K562 (cell line): ENCODE measurements around the gene APPL2. TPM values are rescaled to one million over a fixed set of nuclear protein-coding genes. Genes with fewer than 3 reads are reported as not detected.

Experiments used
- ATAC-seq: fragments of 200-7000 bp; cut with Tn5 transposase; 3 replicates; pipeline ENCODE4 v1.9.1; 2020; ENCODE audit warnings: moderate library complexity
- BruUV-seq: library from RNA; stranded (reverse); fragments of 400-500 nt; replicated peaks from 2 replicates; lab custom pipeline; 2021; lab: Mats Ljungman, UMichigan
- CTCF ChIA-PET: fragments of 300-600 bp; formaldehyde crosslinking; extraction: SDS; loops from one replicate; lab custom pipeline; 2021; ENCODE audit warnings: low intra/inter-chr PET ratio; lab: Yijun Ruan, JAX
- POLR2A ChIA-PET: fragments of 300-600, 350-650 bp; sonication (Branson Sonifier 250); formaldehyde crosslinking; extraction: SDS; loops from one replicate; lab custom pipeline; 2021; ENCODE audit warnings: antibody characterized with exemption, inconsistent platforms; lab: Yijun Ruan, JAX
- DNase-seq, 4 experiments: peaks; one replicate each; pipeline versions ENCODE4 v3.0.0 to v3.0.0-alpha.2; 2011 to 2018; ENCODE audit warnings: low spot score in 3 of 4, mixed read lengths in 3 of 4; ENCODE audit errors: extremely low read depth in 1 of 4
- FAIRE-seq: peaks from 2 replicates; lab custom pipeline; 2011; peaks lifted over from hg19 to GRCh38; lab: Jason Lieb, UNC
- H2AFZ ChIP-seq: 2 replicates; pipeline ENCODE4 v1.6.0; 2011; ENCODE audit warnings: low read depth, low read length, control low read depth, inconsistent platforms
- H3K27ac ChIP-seq: fragments of 200-600 bp; 3 replicates; pipeline ENCODE4 v1.8.0; 2011; ENCODE audit warnings: low read depth, mild to moderate bottlenecking, control low read depth, inconsistent platforms, low read length, moderate library complexity, mixed read lengths; ENCODE audit errors: extremely low read depth
- H3K27me3 ChIP-seq, 2 experiments: fragments of 300-600 bp in 1 of 2; 2 replicates in 1 of 2; 3 replicates in 1 of 2; pipeline versions ENCODE4 v1.6.0 to v1.8.0; 2011; ENCODE audit warnings: inconsistent platforms in 2 of 2, low read length in 2 of 2, mild to moderate bottlenecking in 1 of 2, mixed read lengths in 1 of 2, moderate library complexity in 1 of 2; ENCODE audit not compliant: control insufficient read depth in 2 of 2, insufficient read depth in 2 of 2
- H3K36me3 ChIP-seq: fragments of 300-600 bp; 3 replicates; pipeline ENCODE4 v1.8.0; 2011; ENCODE audit warnings: mild to moderate bottlenecking, low read length, inconsistent platforms; ENCODE audit not compliant: control insufficient read depth, insufficient read depth
- H3K4me1 ChIP-seq, 2 experiments: fragments of 200-600 bp in 1 of 2; replicated peaks in 1 of 2; 2 replicates in 1 of 2; 3 replicates in 1 of 2; pipeline versions ENCODE4 v1.5.1 to v1.8.0; 2011; ENCODE audit warnings: inconsistent platforms in 2 of 2, low read length in 2 of 2, mild to moderate bottlenecking in 1 of 2, mixed read lengths in 1 of 2, moderate library complexity in 1 of 2; ENCODE audit not compliant: control insufficient read depth in 2 of 2, insufficient read depth in 2 of 2
- H3K4me2 ChIP-seq: 2 replicates; pipeline ENCODE4 v1.6.1; 2011; ENCODE audit warnings: low read length, control low read depth, inconsistent platforms, mixed read lengths; ENCODE audit not compliant: insufficient read depth
- H3K4me3 ChIP-seq: fragments of 200-600 bp; sonication (generic), shearing (Covaris generic); 2 replicates; pipeline ENCODE4 v1.5.1; 2016; ENCODE audit warnings: control low read depth, inconsistent platforms
- H3K79me2 ChIP-seq: fragments of 200-600 bp; 3 replicates; pipeline ENCODE4 v1.8.0; 2011; ENCODE audit warnings: low read length, inconsistent platforms; ENCODE audit not compliant: control insufficient read depth, insufficient read depth
- H3K9ac ChIP-seq, 2 experiments: 2 replicates each; pipeline versions ENCODE4 v1.6.0 to v1.6.1; 2011; ENCODE audit warnings: low read depth in 2 of 2, low read length in 2 of 2, control low read depth in 1 of 2, inconsistent platforms in 1 of 2, mild to moderate bottlenecking in 1 of 2, mixed read lengths in 1 of 2; ENCODE audit not compliant: insufficient read depth in 1 of 2
- H3K9me1 ChIP-seq: one replicate; pipeline ENCODE4 v1.6.0; 2011; ENCODE audit warnings: inconsistent platforms, mild to moderate bottlenecking, low read length, moderate library complexity; ENCODE audit not compliant: control insufficient read depth, insufficient read depth
- H3K9me3 ChIP-seq: replicated peaks from 2 replicates; pipeline ENCODE4 v1.5.1; 2011; ENCODE audit warnings: low read depth, low read length, inconsistent platforms; ENCODE audit not compliant: control insufficient read depth, insufficient read depth
- H4K20me1 ChIP-seq: replicated peaks from 2 replicates; pipeline ENCODE4 v1.6.1; 2011; ENCODE audit warnings: low read length, inconsistent platforms, mixed read lengths; ENCODE audit not compliant: control insufficient read depth, insufficient read depth
- BCOR ChIP-seq: fragments of 450-650 bp; IDR thresholded peaks from 2 replicates; pipeline ENCODE4 v1.6.1; 2016
- CHD4 ChIP-seq: fragments of 200-600 bp; sonication (generic); IDR thresholded peaks from 3 replicates; pipeline ENCODE4 v1.6.1; 2012; ENCODE audit warnings: low read depth, mild to moderate bottlenecking, mixed read lengths, low read length, inconsistent platforms; ENCODE audit not compliant: insufficient read depth, insufficient replicate concordance, poor library complexity, severe bottlenecking
- DACH1 ChIP-seq: fragments of 450-650 bp; IDR thresholded peaks from 2 replicates; pipeline ENCODE4 v1.6.1; 2018; ENCODE audit not compliant: partially characterized antibody
- DDX20 ChIP-seq: fragments of 450-650 bp; IDR thresholded peaks from 2 replicates; pipeline ENCODE4 v1.6.1; 2016; ENCODE audit warnings: missing genetic modification characterization, low read depth, mild to moderate bottlenecking, missing compliant biosample characterization, moderate library complexity
- GTF2F1 ChIP-seq: IDR thresholded peaks from 2 replicates; pipeline ENCODE4 v1.6.1; 2011; ENCODE audit warnings: low read depth, low read length, improper control_type of control experiment
- MAZ ChIP-seq, 2 experiments: fragments of 450-650 bp in 1 of 2; sonication (generic) in 1 of 2; formaldehyde crosslinking; IDR thresholded peaks in 1 of 2; conservative IDR thresholded peaks in 1 of 2; 2 replicates each; pipeline versions ENCODE4 v1.4.0 to v1.5.0; 2020; ENCODE audit warnings: mild to moderate bottlenecking in 1 of 2, missing genetic modification reagents in 1 of 2
- TCF7L2 ChIP-seq: fragments of 150-350 bp; IDR thresholded peaks from 2 replicates; pipeline ENCODE4 v1.6.1; 2016; ENCODE audit warnings: low read depth, mild to moderate bottlenecking, low read length, moderate library complexity
- TOE1 ChIP-seq, 2 experiments: fragments of 450-650 bp in 1 of 2; sonication (generic) in 1 of 2; formaldehyde crosslinking in 1 of 2; IDR thresholded peaks; 2 replicates each; pipeline versions ENCODE4 v1.7.1 to v1.8.0; 2016 to 2022; ENCODE audit warnings: borderline replicate concordance in 2 of 2, mild to moderate bottlenecking in 2 of 2, antibody characterized with exemption in 1 of 2, inconsistent platforms in 1 of 2, low read depth in 1 of 2, missing genetic modification reagents in 1 of 2, moderate library complexity in 1 of 2
- ZC3H11A ChIP-seq: IDR thresholded peaks from 2 replicates; pipeline ENCODE4 v1.6.1; 2012; ENCODE audit warnings: low read depth, low read length, improper control_type of control experiment
- ZKSCAN3 ChIP-seq: fragments of 250-450 bp; sonication (Bioruptor Pico); IDR thresholded peaks from 2 replicates; pipeline ENCODE4 v1.4.0; 2020
- ZNF133 ChIP-seq: fragments of 250-450 bp; sonication (Bioruptor Pico); IDR thresholded peaks from 2 replicates; pipeline ENCODE4 v1.4.0; 2020; ENCODE audit warnings: mild to moderate bottlenecking
- ZNF75A ChIP-seq: fragments of 450-650 bp; formaldehyde crosslinking; IDR thresholded peaks from 2 replicates; pipeline ENCODE4 v1.4.0; 2020; ENCODE audit warnings: mild to moderate bottlenecking
- WGBS: fragments of 100-300 bp; shearing (Covaris generic); methylation state at CpG from one replicate; pipeline ENCODE4 v1.1.6; 2016; ENCODE audit warnings: low coverage, mixed read lengths; ENCODE audit not compliant: insufficient coverage; ENCODE audit errors: missing lambda C conversion rate; 5-methylcytosine and 5-hydroxymethylcytosine counted together
- in situ Hi-C: fragments of 300-500 bp; cut with MboI; formaldehyde crosslinking; loops from 4 replicates; pipeline ENCODE4 v1.15.0; 2018; ENCODE audit warnings: inconsistent platforms, mixed read lengths
- intact Hi-C: fragments of 100-400 bp; cut with micrococcal nuclease; formaldehyde crosslinking; loops from 2 replicates; pipeline ENCODE4 v1.14.2; 2022
- polyA plus RNA-seq, 8 experiments: library from polyadenylated mRNA; depleted of rRNA in 4 of 8; stranded (reverse) in 5 of 8; unstranded in 3 of 8; fragments of >200 nt; fragmentation: Nextera tagmentation in 2 of 8; fragmentation: Illumina TruSeq in 1 of 8; extraction: Ambion mirVana in 2 of 8; extraction: Trizol in 1 of 8; gene quantifications; 2 replicates each; pipeline versions ENCODE4 v1.2.1 to v1.2.3, GENCODE V29; 2011 to 2014; ENCODE audit warnings: inconsistent platforms in 1 of 8, missing spikeins in 1 of 8
- total RNA-seq, 7 experiments: library from RNA; depleted of rRNA in 6 of 7; stranded (reverse); fragments of >200 nt in 6 of 7; fragmentation: Illumina TruSeq in 2 of 7; extraction: Trizol in 2 of 7; gene quantifications; 2 replicates each; pipeline versions ENCODE4 v1.2.1 to v1.2.3, GENCODE V29; 2011 to 2021; ENCODE audit warnings: low replicate concordance in 1 of 7
- TF ChIP-seq, protein P1 (sequence below): sonication (generic); formaldehyde crosslinking; IDR thresholded peaks from 2 replicates; pipeline ENCODE4 v1.8.0; 2022; ENCODE audit warnings: mild to moderate bottlenecking, missing genetic modification reagents
- TF ChIP-seq, protein P2 (sequence below): fragments of 250-450 bp; sonication (Bioruptor Pico); IDR thresholded peaks from 2 replicates; pipeline ENCODE4 v1.4.0; 2020
- TF ChIP-seq, protein P3 (sequence below): sonication (generic); formaldehyde crosslinking; IDR thresholded peaks from 2 replicates; pipeline ENCODE4 v1.8.0; 2022; ENCODE audit warnings: mild to moderate bottlenecking, missing genetic modification reagents, borderline replicate concordance
- TF ChIP-seq, protein P4 (sequence below), 3 experiments: IDR thresholded peaks in 2 of 3; conservative IDR thresholded peaks in 1 of 3; 2 replicates each; pipeline ENCODE4 v1.5.1; 2011 to 2012; ENCODE audit warnings: low read length in 3 of 3, mild to moderate bottlenecking in 3 of 3, control low read depth in 2 of 3, improper control_type of control experiment in 1 of 3, inconsistent platforms in 1 of 3, low read depth in 1 of 3, mixed read lengths in 1 of 3, moderate library complexity in 1 of 3; ENCODE audit not compliant: insufficient read depth in 2 of 3

Gene APPL2
- total and polyA plus RNA-seq, 9 of the 15 experiments (the other 6 are each of a cell fraction or from before 2014, with no cell fraction given): 2.1 to 14.4 (median 8.2) TPM

DNA sequence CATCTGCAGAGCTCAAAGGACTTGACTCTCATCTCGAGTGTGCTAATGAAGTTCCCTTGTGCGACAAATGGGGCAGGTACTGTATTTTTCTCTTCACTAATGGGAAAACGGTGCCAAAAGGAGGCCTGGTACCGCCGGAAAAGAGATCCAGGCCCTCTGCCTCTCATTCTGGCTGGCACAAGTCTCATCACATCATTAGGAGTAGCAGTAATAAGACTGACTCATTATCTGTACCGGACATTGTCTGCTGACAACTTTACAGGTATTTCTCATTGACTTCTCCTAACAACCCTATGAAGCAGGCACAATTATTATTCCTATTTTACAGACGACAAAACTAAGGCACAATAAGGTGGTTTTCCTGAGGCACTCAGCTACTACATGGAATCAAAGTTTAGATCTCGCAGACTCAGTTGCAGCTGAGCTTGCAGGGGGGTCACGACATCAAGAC lies 668 bp downstream of the APPL2 start:
- peak in 1 of 4 experiments; percentile 14 for DNase-seq
- peaks cover 7% of the 10 kb centered on the region; the same call in 2 of the 3 replicates for H3K79me2 ChIP-seq
- no peaks in the 10 kb centered on the region for H3K9me3 ChIP-seq
- ATAC-seq: no peak
- 15% methylated on average over 8 of the region's 9 CpGs for WGBS
- H3K9ac ChIP-seq: peak overlapping the region; percentile 76 to 96
- intact Hi-C loops (no loop called here), in situ Hi-C loops (no loop called here)
- peaks cover 7 to 19% of the 10 kb centered on the region in 2 experiments; a peak in 4 of 5 replicates for H3K4me1 ChIP-seq
- BruUV-seq: TSS peak; percentile 59
- peak; percentile 11 for FAIRE-seq
- H3K4me3 ChIP-seq: peak overlapping the region; percentile 81
- H4K20me1 ChIP-seq: no peaks in the 10 kb centered on the region
- no peaks in the 10 kb centered on the region; the same call in 2 of the 3 replicates for H3K36me3 ChIP-seq
- ChIA-PET POLR2A (interaction anchor here (0.7 to 1.8 kb wide), 3 partner anchors 8 to 13 kb away, joined by 3 to 4 read pairs (median 4); no protein-coding TSS in a partner anchor), CTCF (no interaction called here)
- H3K27me3 ChIP-seq: no peaks in the 10 kb centered on the region
- peak overlapping the region; percentile 95 for H3K4me2 ChIP-seq
- peak overlapping the region; percentile 84; the same call in 2 of the 3 replicates for H3K27ac ChIP-seq
- peak overlapping the region; percentile 95 for H2AFZ ChIP-seq
- H3K9me1 ChIP-seq: no peaks in the 10 kb centered on the region
- TF ChIP-seq GTF2F1: no peak
- no peak for TF ChIP-seq ZNF133
- 0 out of 2 replicates have a peak, but pooled peaks have one; percentile 16 for TF ChIP-seq TOE1 (IDR thresholded peaks at IDR 0.05; ENCODE audit: borderline replicate concordance)
- no peak for TF ChIP-seq TOE1 (CRISPR knock-in tag; IDR thresholded peaks at IDR 0.05; ENCODE audit: borderline replicate concordance, low read depth)
- TF ChIP-seq, protein P1, sequence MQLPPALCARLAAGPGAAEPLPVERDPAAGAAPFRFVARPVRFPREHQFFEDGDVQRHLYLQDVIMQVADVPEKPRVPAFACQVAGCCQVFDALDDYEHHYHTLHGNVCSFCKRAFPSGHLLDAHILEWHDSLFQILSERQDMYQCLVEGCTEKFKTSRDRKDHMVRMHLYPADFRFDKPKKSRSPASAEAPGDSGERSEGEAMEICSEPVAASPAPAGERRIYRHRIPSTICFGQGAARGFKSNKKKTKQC (CRISPR knock-in tag): no peak
- no peak for TF ChIP-seq ZC3H11A
- TF ChIP-seq DACH1: no peak
- no peak for TF ChIP-seq MAZ (CRISPR knock-in tag; conservative IDR thresholded peaks at IDR 0.05 in 1 of 2, IDR thresholded peaks at IDR 0.05 in 1 of 2)
- TF ChIP-seq, protein P2, sequence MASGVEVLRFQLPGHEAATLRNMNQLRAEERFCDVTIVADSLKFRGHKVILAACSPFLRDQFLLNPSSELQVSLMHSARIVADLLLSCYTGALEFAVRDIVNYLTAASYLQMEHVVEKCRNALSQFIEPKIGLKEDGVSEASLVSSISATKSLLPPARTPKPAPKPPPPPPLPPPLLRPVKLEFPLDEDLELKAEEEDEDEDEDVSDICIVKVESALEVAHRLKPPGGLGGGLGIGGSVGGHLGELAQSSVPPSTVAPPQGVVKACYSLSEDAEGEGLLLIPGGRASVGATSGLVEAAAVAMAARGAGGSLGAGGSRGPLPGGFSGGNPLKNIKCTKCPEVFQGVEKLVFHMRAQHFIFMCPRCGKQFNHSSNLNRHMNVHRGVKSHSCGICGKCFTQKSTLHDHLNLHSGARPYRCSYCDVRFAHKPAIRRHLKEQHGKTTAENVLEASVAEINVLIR: no peak
- peak; percentile 69; the same call in 1 of the 2 replicates for TF ChIP-seq BCOR
- TF ChIP-seq, protein P3, sequence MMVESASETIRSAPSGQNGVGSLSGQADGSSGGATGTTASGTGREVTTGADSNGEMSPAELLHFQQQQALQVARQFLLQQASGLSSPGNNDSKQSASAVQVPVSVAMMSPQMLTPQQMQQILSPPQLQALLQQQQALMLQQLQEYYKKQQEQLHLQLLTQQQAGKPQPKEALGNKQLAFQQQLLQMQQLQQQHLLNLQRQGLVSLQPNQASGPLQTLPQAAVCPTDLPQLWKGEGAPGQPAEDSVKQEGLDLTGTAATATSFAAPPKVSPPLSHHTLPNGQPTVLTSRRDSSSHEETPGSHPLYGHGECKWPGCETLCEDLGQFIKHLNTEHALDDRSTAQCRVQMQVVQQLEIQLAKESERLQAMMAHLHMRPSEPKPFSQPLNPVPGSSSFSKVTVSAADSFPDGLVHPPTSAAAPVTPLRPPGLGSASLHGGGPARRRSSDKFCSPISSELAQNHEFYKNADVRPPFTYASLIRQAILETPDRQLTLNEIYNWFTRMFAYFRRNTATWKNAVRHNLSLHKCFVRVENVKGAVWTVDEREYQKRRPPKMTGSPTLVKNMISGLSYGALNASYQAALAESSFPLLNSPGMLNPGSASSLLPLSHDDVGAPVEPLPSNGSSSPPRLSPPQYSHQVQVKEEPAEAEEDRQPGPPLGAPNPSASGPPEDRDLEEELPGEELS (CRISPR knock-in tag): no peak
- no peak for TF ChIP-seq TCF7L2
- TF ChIP-seq, protein P4, sequence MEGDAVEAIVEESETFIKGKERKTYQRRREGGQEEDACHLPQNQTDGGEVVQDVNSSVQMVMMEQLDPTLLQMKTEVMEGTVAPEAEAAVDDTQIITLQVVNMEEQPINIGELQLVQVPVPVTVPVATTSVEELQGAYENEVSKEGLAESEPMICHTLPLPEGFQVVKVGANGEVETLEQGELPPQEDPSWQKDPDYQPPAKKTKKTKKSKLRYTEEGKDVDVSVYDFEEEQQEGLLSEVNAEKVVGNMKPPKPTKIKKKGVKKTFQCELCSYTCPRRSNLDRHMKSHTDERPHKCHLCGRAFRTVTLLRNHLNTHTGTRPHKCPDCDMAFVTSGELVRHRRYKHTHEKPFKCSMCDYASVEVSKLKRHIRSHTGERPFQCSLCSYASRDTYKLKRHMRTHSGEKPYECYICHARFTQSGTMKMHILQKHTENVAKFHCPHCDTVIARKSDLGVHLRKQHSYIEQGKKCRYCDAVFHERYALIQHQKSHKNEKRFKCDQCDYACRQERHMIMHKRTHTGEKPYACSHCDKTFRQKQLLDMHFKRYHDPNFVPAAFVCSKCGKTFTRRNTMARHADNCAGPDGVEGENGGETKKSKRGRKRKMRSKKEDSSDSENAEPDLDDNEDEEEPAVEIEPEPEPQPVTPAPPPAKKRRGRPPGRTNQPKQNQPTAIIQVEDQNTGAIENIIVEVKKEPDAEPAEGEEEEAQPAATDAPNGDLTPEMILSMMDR (IDR thresholded peaks at IDR 0.05 in 2 of 3, conservative IDR thresholded peaks at IDR 0.05 in 1 of 3; ENCODE audit: insufficient read depth in 2 of 3, low read depth in 1 of 3, low read length in 3 of 3): no peak
- TF ChIP-seq DDX20 (tag): no peak
- peak; percentile 85 for TF ChIP-seq CHD4
- no peak for TF ChIP-seq ZNF75A
- no peak for TF ChIP-seq ZKSCAN3 (CRISPR knock-in tag)
